Small intestine (tissue), 7 donors: ENCODE data around the gene TCERG1L. TPM values are rescaled to one million over a fixed set of nuclear protein-coding genes. Genes with fewer than 3 reads are reported as not detected.

Source experiments
- DNase-seq, 2 donors: peaks; one replicate each; pipeline versions ENCODE4 v3.0.0 to v3.0.0-alpha.2; 2013
- FAIRE-seq: peaks from 2 replicates; lab custom pipeline; 2012; peaks lifted over from hg19 to GRCh38; lab: Jason Lieb, UNC
- H3K27ac ChIP-seq, 3 donors: one replicate each; pipeline ENCODE4 v1.5.1; 2013; ENCODE audit warnings: low read length in 2 of 3, mild to moderate bottlenecking in 2 of 3, control low read depth in 1 of 3, inconsistent platforms in 1 of 3, low read depth in 1 of 3, moderate library complexity in 1 of 3
- H3K27me3 ChIP-seq, 3 donors: one replicate each; pipeline ENCODE4 v1.6.1; 2013; ENCODE audit warnings: low read length in 3 of 3, inconsistent platforms in 1 of 3; ENCODE audit not compliant: control insufficient read depth in 3 of 3, insufficient read depth in 3 of 3
- H3K36me3 ChIP-seq, 3 donors: one replicate each; pipeline ENCODE4 v1.6.1; 2013; ENCODE audit warnings: low read length in 3 of 3, inconsistent platforms in 1 of 3, low read depth in 1 of 3, mild to moderate bottlenecking in 1 of 3, moderate library complexity in 1 of 3; ENCODE audit not compliant: control insufficient read depth in 3 of 3, insufficient read depth in 2 of 3
- H3K4me1 ChIP-seq, 3 donors: one replicate each; pipeline ENCODE4 v1.6.1; 2013; ENCODE audit warnings: low read length in 2 of 3, inconsistent platforms in 1 of 3, low read depth in 1 of 3, mild to moderate bottlenecking in 1 of 3, moderate library complexity in 1 of 3; ENCODE audit not compliant: control insufficient read depth in 3 of 3, insufficient read depth in 2 of 3
- H3K4me3 ChIP-seq, 3 donors: one replicate each; pipeline ENCODE4 v1.5.1; 2013; ENCODE audit warnings: low read length in 3 of 3, control low read depth in 1 of 3, inconsistent platforms in 1 of 3, low read depth in 1 of 3, mild to moderate bottlenecking in 1 of 3, moderate library complexity in 1 of 3
- H3K9me3 ChIP-seq, 2 donors: one replicate each; pipeline ENCODE4 v1.6.1; 2013; ENCODE audit warnings: low read depth in 1 of 2, low read length in 1 of 2; ENCODE audit not compliant: control insufficient read depth in 2 of 2, insufficient read depth in 1 of 2
- WGBS, 3 donors: extraction: QIAGEN DNeasy Blood & Tissue Kit; methylation state at CpG; one replicate each; pipeline ENCODE4 v1.1.7; 2013; 5-methylcytosine and 5-hydroxymethylcytosine counted together
- polyA plus RNA-seq, 4 donors: library from polyadenylated mRNA; stranded (reverse) in 3 of 4; unstranded in 1 of 4; fragments of 200-250 nt in 3 of 4; fragments of 120-200 nt in 1 of 4; gene quantifications; one replicate each; pipeline versions ENCODE4 v1.2.1 to v1.2.3, GENCODE V29; 2013
- donor health status: healthy with polysubstance abuse.
- donor health status: control.
- donor health status: control.
- donor health status: Bipolar disorder and iron deficiency.
- donor health status: healthy.

The TCERG1L gene
- polyA plus RNA-seq, 4 donors: 0.04 to 0.12 TPM; not detected in 2

DNA sequence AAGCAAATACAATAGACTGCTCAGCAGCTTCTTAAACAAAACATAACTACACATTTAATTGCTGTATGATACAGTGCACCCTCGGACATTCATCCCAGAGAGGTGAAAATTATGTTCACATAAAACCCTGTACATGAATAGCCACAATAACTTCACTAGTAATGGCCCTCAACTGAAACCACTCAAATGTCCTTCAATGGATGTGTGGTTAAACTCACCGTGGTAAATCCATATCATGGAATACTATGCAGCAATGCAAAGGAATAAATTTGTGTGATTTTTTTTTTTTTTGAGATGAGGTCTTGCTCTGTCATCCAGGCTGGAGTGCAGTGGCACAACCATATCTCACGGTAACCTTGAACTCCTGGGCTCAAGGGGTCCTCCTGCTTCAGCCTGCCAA lies 252.7 kb downstream of the TCERG1L start:
- Histone ChIP-seq H3K36me3 (no peaks in the 10 kb centered on the region), H3K9me3 (peaks cover 0 to 4% of the 10 kb centered on the region in 2 donors), H3K27me3 (peaks cover 0 to 6% (median 0%) of the 10 kb centered on the region in 3 donors), H3K4me3 (no peak overlapping the region), H3K4me1 (no peaks in the 10 kb centered on the region), H3K27ac (no peak overlapping the region)
- DNase-seq (no peak), FAIRE-seq (no peak)
- WGBS, 3 donors: 84 to 92% (median 86%) methylated on average over 3 of the region's 3 CpGs

DNA sequence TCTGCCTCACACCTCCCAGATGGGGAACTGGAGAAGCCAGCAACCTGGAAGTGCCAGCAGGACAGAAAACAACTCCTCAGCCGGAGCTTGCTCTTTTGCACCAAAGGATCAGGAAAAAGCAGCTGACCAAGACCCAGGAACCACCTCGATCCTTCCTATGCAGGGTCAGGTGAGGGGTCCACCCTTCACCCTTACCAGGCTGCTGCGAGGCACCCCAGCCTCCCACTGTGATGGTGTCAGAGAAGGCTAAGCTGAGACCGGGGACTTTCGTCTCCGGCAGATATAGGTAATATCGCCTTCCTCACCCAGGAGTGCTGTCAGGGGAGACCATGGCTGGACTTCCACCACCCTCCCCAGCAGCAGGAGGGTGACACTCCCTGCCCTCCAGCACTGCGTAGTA lies 254.7 kb downstream of the TCERG1L start:
- no peaks in the 10 kb centered on the region for H3K4me1 ChIP-seq
- H3K27me3 ChIP-seq: peaks cover 0 to 6% (median 0%) of the 10 kb centered on the region in 3 donors
- DNase-seq (no peak), FAIRE-seq (no peak)
- H3K27ac ChIP-seq: no peak overlapping the region
- peaks cover 0 to 4% of the 10 kb centered on the region in 2 donors for H3K9me3 ChIP-seq
- WGBS, 3 donors: 77 to 86% (median 82%) methylated on average over 8 of the region's 8 CpGs
- H3K4me3 ChIP-seq: no peak overlapping the region
- no peaks in the 10 kb centered on the region for H3K36me3 ChIP-seq

DNA sequence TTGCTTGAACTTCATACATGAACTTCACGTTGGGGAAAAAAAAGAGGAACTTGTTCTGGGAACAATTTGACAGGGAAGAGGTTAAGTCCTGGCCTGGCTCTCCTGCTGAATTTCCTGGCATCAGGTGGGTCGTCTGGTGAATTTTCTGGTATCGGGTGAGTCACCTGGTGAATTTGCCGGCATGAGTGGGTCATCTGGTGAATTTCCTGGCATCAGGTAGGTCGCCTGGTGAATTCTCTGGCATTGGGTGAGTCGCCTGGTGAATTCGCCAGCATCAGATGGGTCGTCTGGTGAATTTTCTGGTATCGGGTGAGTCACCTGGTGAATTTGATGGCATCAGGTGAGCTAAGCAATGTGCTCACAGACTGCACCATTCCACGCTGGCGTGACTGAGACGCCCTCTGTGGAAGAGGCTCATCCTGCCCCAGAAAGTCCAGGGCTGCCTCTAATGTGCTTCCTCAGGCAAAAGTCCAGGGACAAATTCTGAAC lies 255.4 kb downstream of the TCERG1L start:
- DNase-seq (no peak), FAIRE-seq (no peak)
- Histone ChIP-seq H3K27me3 (peaks cover 0 to 6% (median 0%) of the 10 kb centered on the region in 3 donors), H3K36me3 (no peaks in the 10 kb centered on the region), H3K4me3 (no peak overlapping the region), H3K9me3 (peaks cover 0 to 7% of the 10 kb centered on the region in 2 donors), H3K27ac (no peak overlapping the region), H3K4me1 (no peaks in the 10 kb centered on the region)
- 73 to 78% (median 75%) methylated on average over 12 of the region's 12 CpGs for WGBS, 3 donors

DNA sequence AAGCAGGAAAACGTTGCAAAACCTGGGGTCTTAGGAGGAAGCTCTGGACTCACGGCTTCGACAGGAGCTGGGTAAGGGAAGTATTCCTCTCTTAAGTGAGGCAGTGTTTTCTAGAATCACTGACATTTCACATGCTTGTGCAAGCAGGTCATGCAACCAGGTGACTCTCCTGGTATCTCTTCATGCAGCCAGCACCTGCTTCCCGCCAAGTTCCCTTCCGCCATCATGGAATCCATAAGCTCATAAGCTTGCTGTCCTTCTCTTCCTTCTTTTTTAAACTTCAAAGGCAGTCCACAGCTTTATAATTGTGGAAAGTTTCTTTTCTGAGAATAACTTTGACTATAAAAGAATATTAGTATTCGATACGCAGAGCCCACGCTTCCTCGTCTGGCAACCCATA lies 256.1 kb downstream of the TCERG1L start:
- FAIRE-seq: no peak
- WGBS, 3 donors: 79 to 86% (median 82%) methylated on average over 9 of the region's 9 CpGs
- Histone ChIP-seq H3K27ac (no peak overlapping the region), H3K9me3 (peaks cover 0 to 9% of the 10 kb centered on the region in 2 donors), H3K4me1 (no peaks in the 10 kb centered on the region), H3K27me3 (peaks cover 0 to 6% (median 0%) of the 10 kb centered on the region in 3 donors), H3K4me3 (no peak overlapping the region), H3K36me3 (no peaks in the 10 kb centered on the region)
- no peak for DNase-seq

DNA sequence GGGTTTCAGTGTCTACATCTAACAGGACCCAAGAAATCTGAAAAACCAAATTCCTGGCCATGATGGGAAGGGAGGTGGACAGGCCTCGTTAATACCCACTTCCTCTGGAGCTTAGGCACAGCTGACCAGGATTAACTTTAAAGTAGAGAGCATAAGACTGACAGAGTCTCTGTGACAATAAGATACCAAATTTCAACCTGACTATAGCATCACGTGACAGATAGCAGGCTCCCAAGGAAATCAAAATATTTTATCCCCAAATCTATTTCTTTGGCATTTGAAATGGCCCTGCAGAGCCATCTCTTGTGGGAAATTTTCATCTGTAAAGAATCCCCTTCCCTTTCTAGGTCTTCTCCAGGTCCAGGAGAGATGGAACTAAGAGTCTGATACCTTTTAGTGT lies 258.3 kb downstream of the TCERG1L start:
- peaks cover 0 to 6% of the 10 kb centered on the region in 2 donors for H3K9me3 ChIP-seq
- FAIRE-seq (no peak), DNase-seq (no peak)
- H3K4me1 ChIP-seq: no peaks in the 10 kb centered on the region
- 45 to 68% (median 56%) methylated on average over 2 of the region's 2 CpGs for WGBS, 3 donors
- no peak overlapping the region for H3K27ac ChIP-seq
- H3K36me3 ChIP-seq: no peaks in the 10 kb centered on the region
- H3K27me3 ChIP-seq: peaks cover 0 to 7% (median 0%) of the 10 kb centered on the region in 3 donors
- H3K4me3 ChIP-seq: no peak overlapping the region

DNA sequence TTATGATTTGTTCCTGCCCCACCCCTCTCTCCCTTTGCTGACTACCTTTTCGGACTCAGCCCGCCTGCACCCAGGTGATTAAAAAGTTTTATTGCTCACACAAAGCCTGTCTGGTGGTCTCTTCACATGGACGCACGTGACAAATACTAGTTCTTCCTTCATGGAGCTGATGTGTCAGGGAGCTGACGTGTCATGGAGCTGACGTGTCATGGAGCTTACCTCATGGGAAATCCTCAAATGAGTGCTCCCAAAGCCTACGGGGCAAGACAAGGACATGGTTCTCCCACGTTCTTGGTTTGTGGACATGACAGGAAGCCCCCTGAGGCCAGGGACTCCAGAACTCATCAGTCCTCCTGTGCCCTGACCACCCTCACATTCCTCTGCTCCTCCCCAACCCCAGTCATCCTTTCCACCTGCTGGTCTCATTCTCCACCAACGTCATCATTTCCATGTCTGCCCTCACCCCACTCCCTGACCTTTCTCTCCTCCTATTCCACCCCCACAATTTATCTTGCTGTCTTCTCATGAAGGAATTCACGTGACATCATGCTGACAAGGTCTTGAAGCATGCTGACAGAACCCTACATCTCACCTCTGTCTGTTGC lies 261.3 kb downstream of the TCERG1L start:
- DNase-seq (no peak), FAIRE-seq (no peak)
- WGBS, 3 donors: 68 to 82% (median 77%) methylated on average over 10 of the region's 10 CpGs
- Histone ChIP-seq H3K4me1 (no peaks in the 10 kb centered on the region), H3K4me3 (no peak overlapping the region), H3K9me3 (peaks cover 0 to 6% of the 10 kb centered on the region in 2 donors), H3K27ac (no peak overlapping the region), H3K27me3 (peaks cover 0 to 2% (median 0%) of the 10 kb centered on the region in 3 donors), H3K36me3 (no peaks in the 10 kb centered on the region)

DNA sequence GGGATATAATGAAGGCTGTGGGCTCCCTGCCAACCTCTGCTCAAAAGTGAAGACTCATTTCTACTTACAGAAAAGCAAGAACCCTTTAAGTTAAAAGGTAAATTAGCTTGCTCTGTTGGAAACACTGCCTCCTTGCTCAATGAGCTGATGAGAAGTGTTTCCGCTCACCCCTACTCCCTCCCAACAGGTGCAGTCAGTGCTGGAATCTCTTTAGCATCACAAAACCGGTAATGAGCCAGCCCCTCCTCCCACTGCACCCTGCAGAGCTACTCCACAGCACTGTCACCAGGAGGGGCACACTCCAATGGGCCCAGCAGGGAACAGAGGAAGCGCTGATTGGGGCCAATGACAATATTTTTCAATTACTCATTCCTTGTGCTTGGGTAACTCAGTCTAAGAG lies 262.5 kb downstream of the TCERG1L start:
- H3K4me3 ChIP-seq: no peak overlapping the region
- no peak for DNase-seq
- no peak overlapping the region for H3K27ac ChIP-seq
- H3K27me3 ChIP-seq: peaks cover 0 to 1% (median 0%) of the 10 kb centered on the region in 3 donors
- H3K36me3 ChIP-seq: no peaks in the 10 kb centered on the region
- 16 to 22% (median 21%) methylated on average over 3 of the region's 3 CpGs for WGBS, 3 donors
- H3K4me1 ChIP-seq: no peaks in the 10 kb centered on the region
- peaks cover 0 to 6% of the 10 kb centered on the region in 2 donors for H3K9me3 ChIP-seq
- no peak for FAIRE-seq

DNA sequence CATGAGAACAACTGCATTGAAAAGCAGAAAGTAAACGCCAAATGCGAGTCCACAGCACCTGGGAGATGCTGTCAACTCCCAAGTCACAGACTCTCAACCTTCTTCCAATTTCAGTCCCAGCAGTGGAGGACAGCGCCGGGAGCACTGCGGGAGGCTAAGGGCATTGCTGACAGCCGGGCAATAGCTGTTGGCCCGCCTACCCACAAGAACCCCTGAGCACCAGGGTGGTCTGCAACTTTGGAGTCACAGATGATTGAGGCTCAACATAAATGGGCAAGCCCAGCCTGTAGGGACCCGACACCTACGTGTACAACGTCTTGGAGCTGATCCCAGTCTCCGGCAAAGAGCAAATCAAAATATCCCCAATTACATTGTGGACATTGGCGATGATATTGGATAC lies 262.9 kb downstream of the TCERG1L start:
- Histone ChIP-seq H3K4me1 (no peaks in the 10 kb centered on the region), H3K9me3 (peaks cover 0 to 6% of the 10 kb centered on the region in 2 donors), H3K27me3 (peaks cover 0 to 1% (median 0%) of the 10 kb centered on the region in 3 donors), H3K36me3 (no peaks in the 10 kb centered on the region), H3K4me3 (no peak overlapping the region), H3K27ac (no peak overlapping the region)
- DNase-seq (no peak), FAIRE-seq (no peak)
- WGBS, 3 donors: 32 to 37% (median 36%) methylated on average over 12 of the region's 12 CpGs
